ENCODE measurements around the gene RSBN1L.

- TF ChIP-seq CTCF (conservative IDR thresholded peaks at IDR 0.05; ENCODE audit: low read length) (no peak), EZH2phosphoT487 (IDR thresholded peaks at IDR 0.05; ENCODE audit: borderline replicate concordance) (no peak)
Measured at GRCh38 chr7:77782383-77782782, 86.1 kb downstream of the RSBN1L start.
